Stimulated activated CD8-positive, alpha-beta memory T cell treated with anti-CD3 and anti-CD28 coated beads, Interleukin-4, amount 100 ng/mL, for 4 hours (primary cell): ENCODE results near the gene METTL14.
"Not testable (repeated sequence)": the region's sequence is repeated elsewhere in the genome, so short reads cannot be mapped to it uniquely, and the experiment has no call there.

Experiments used
- DNase-seq, 2 donors: peaks; one replicate each; pipeline ENCODE4 v3.0.0-alpha.2; 2020; ENCODE audit warnings: low read depth in 2 of 2, low spot score in 1 of 2

Gene METTL14

DNA sequence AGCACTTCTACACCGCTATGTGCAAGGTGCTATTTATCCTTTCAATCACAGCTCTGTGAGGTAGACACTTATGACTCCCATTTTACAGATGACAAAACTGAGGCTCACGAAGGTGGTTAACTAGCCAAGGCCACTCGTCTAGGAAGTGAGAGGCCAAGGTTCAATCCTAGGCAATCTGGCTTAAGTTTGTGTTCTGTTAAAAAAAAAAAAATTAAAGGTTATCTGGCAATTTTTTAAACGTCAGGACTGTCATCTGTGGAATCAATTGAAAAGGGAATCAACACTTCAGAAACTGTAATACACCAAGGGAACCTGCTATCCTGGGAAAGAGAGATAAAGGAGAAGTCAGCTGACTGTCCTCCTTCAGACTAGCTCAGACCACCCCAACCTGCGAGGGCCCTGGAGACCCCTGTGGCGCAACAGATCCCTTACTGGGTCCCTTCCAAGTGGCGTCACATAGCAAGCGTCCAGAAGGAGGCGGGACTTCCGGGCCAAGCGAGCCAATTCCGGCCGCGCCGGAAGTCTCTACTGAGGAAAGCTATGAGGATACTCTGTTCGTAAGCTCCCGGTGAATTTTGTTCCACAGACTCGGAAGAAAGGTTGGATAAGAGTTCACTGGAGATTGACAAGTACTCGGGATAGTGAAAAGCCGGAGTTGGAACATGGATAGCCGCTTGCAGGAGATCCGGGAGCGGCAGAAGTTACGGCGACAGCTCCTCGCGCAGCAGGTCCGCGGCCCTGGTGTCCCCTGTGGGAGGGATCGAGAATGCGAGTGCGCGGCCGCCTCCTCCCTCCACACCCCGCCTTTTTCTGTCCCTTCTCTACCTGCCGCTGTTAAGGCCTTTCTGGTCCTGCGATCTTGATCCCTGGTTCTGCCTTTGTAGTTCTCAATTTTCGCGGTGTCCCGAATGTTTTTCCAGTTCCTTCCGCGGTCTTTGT lies at the start of gene METTL14:
Gene METTL14, plus strand, starts transcription at position 520 of the 939 bp plus-strand sequence. Its CDS starts 143 bp downstream, at position 663.
- peak; percentile 70 to 72 for DNase-seq

DNA sequence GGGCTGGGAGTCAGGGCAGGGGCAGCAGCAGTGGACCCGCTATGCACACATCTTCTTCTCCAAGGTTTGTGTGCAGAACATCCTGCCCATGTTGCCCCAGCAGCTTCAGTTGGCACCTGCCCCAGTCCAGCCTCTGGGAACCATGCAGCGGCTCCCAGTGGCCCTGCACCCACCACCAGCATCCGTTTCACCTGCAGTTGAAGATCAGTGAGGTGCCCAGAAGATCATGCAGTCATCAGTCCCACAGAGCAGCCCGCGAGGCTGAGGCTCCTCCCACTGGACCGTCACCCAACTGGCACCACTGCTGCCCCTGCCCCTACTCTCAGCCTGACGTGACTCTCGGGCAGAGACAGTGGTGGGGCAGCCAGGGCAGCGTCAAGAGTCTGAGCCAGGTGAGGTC lies 49.1 kb upstream of the METTL14 start:
- not testable (repeated sequence) for DNase-seq

DNA sequence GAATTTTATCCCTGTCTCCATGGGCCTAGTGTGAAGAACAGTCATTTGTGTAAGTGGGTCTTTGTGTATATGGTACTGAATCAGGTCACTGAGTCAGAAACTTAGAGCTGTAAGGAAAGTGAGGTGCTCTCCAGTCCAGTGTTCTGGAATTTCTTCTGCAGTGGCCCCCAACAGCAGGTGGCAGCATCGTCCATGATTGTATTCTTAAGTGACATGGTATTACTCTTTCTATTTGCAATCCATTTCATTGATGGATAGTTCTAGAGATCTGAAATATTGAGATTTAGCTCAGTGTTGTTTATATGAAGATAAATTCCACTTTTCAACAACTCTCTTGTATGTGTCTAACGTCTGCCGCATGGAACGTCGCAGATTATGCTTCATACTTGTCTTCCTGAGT lies 20.5 kb upstream of the METTL14 start:
- DNase-seq = not testable (repeated sequence)

DNA sequence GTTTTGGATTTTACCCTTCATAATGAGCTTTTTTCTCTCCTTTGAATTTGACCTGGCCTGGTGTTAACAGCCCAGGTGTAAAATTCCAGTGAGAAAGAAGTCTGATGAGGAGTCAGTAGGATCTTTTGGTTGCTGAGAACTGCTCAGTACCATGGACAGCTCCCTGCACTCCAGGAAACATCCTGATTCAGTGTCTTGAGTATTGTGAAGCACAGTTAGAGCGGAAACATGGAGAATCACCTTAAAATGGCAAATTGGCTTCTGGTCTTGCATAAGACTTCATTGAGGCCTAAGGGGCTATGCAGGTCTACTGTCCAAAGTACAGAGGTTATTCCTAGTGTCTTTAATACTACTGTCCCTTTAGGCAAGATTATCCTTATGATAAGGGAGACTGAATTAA lies 16.0 kb upstream of the METTL14 start:
- DNase-seq = peak in 1 of 2 donors; percentile 7

DNA sequence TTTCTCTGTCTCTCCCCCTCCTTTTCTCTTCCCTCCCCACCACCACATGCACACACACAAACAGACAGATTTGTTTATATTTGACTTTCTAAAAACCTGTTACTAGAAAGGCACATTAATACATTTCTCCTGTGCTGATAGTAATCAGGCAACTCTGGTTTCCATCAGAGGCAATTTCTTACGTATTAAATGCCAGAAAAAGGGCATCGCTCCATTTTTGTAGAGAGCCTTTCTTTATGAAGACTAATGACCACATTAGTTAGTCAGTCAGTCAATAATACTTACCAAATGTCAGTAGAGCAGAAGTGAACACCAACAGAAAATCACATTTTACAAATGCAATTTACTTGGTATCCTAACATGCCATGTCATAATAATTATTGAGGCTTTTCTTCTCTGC lies 14.2 kb upstream of the METTL14 start:
- DNase-seq = not testable (repeated sequence)

DNA sequence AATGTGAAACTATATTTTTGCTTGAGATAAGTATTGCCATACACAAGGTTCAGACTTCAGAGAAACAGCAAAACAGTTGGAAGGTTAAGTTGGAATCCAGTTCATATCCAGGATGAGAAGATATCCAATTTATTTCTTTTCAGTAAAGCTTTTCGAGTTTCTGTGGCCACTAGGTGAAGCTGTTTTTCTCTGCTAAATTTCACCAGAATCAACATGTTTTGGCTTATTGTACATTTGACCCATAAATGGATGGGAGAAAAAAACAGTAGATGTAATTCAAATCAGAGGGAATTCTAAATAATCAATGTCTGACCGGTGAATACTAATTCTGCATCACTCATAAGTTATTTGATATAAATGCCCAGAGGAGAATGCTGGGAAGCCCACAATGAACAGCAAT lies 9.1 kb upstream of the METTL14 start:
- DNase-seq = no peak

DNA sequence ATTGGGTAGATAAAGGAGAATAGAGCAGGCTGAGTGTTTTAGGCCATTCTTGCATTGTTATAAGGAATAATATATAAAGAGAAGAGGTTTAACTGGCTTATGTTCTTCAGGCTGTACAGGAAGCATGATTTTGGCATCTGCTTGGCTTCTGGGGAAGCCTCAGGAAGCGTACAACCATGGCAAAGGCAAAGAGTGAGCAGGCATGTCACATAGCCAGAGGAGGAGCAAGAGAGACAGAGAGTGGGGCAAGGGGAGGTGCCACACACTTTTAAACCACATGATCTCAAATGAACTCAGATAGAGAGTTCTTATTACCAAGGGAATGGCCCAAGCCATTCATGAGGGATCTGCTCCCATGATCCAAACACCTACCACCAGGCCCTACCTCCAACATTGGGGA lies 4.4 kb upstream of the METTL14 start:
- no peak for DNase-seq

DNA sequence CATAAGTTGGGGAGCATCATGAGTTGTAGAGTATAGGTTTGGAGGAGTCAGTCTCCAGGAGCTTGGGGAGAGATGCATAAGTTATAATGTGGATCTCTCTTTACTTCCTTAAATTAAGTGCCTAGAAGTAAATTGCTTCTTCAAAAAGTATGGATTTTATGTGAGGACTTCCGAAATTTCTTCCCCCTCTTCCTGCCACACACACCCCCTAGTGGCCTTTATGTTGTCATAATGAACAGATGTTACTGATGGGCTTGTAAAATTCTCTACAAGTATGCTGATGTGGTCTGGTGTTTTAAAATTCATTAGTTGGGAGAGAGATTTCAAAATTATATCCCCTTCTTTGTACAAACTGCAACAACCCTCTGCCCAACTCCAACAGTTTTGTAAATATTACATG lies 2.3 kb upstream of the METTL14 start:
- no peak for DNase-seq

DNA sequence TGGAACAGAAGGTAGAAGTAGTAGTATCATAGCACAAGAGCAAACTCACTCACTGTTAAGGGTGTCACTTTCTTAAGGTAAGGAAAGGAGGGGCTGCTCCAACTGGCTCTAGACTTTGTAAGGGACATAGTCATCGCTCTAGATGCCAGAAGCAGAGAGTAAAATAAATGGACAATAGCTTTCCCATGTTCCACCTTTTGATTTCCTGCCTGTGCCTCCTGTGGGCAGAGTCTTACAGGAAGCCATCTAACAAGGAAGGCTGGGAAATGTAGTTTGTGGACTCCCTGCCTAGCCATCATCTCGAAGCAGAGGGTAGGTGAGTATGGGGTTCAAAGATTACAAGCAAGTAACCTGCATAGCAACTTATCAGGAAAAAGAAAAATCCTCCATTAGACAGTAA lies 1.7 kb upstream of the METTL14 start:
- no peak for DNase-seq

DNA sequence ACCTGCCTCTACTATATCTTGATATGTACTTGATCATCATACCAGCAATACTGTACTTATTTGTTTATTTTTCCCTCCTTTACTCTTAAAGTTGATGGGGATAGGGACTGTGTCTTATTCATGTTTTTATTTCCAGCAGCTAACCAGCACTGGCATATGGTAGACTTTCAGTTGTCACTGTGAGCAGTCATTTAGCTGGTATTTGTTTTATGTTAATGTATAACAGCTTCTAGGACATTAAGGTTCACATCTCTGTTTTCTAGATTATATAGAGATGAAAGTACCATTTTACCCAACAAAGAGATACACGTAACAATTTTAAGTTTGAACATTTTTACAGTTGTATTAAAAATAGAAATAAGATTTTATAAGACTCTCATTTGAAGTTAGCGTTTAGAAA lies 17.9 kb downstream of the METTL14 start:
- no peak for DNase-seq

DNA sequence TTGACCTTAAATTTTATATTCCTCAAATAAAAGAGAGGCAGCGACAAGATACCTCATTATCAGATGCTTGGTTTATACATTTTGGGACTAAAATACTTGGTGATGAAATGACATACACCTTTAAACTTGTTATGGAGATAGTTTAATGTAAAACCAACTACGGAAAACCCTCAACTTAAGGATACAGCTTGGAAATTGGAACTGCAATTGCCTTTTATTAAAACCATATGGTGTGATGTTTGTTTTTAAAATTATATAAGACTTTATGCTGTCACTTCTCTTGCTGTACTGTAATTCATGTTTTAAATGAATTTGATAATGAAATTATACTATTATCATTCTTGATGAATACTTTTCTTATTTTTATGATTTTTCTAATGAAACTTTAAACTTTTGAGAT lies 25.9 kb downstream of the METTL14 start:
- no peak for DNase-seq

DNA sequence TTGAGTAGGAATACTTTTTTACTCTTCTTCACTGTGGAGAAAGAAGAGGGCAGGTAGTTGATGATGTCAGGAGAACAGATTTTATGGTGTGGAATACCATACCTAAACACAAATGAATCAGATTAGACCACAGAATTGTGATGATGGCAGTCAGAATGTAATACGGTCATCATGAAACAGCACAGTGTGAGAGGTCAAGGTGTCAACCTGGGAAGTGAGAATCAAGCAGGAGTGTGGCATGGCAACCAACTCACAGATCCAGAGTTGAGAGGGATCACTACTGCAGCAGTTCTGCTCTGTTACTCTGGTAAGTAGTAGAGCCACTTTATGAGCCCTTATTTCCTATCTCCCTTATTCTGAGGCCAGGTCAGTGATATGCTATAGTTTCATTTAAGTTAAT lies 27.7 kb downstream of the METTL14 start:
- no peak for DNase-seq

DNA sequence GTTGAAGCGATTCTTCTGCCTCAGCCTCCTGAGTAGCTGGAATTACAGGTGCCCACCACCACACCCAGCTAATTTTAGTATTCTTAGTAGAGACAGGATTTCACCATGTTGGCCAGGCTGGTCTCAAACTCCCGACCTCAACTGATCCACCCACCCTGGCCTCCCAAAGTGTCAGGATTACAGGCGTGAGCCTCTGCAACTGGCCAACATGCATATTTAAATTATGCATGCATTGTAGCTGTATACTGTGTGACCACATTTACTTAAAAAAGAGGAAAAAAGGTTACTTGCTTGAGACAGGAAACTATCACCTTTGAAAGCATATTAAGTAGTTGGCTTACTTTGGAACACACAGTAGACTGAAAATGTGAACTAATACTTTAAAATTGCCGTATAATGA lies 29.5 kb downstream of the METTL14 start:
- DNase-seq = no peak

DNA sequence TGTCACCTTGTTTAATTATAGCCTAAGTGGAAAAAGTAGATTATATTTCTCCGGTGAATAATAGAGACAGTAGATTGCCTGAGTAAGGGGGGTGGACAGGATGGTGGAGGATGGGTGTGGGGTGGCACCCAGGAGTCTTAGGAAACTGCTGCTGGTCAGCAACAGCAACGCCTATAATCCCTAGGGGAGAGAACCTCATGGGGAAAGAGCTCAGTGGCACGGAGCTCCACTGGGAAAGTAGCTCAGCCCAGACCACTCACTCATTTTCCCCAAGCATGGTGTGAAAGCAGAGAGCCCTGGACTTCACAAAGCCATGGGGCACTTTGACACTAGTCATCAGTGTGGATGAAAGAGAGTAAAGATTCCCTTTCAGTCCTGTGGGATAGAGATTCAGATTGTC lies 31.1 kb downstream of the METTL14 start:
- no peak for DNase-seq

DNA sequence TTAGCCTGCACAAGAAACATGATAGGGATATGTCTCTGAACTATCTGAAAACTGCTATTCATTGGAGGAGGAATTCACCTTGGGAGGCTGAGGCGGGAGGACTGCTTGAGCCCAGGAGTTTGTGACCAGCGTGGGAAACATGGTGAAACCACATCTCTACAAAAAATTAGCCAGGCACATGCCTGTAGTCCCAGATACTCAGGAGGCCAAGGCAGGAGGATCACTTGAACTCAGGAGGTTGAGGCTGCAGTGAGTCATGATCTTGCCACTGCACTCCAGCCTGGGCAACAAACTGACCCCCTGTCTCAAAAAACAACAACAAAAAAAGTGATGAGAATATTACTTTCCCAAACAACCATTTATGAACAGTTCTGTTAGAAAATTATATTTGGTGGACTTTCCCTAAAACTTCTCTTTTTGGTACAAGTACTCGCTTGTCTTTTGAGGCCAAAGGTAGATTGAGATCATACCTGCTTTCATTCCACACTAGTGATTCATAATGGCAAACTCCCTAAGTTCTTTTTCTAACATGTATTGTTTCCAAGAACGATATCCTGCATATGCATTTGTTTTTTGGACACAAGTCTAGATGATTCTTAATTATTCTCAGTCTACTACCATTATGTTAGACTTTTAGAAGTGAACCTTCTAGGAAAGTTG lies 33.4 kb downstream of the METTL14 start:
- DNase-seq = no peak

DNA sequence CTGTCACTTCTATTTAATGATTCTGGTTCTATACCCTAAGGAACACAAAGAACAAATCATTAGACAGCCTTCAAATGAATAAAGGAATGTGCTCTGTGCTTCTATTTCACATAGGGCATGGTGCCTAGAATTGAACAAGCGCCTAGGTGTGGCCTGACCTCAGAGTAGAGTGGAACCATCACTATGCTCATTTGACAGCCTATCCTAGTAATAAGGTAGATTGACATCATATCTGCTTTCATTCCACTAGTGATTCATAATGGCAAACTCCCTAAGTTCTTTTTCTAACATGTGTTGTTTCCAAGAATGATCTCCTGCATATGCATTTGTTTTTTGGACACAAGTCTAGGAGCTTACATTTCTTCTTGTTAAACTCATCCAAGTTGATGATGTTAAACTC lies 36.6 kb downstream of the METTL14 start:
- DNase-seq = no peak

DNA sequence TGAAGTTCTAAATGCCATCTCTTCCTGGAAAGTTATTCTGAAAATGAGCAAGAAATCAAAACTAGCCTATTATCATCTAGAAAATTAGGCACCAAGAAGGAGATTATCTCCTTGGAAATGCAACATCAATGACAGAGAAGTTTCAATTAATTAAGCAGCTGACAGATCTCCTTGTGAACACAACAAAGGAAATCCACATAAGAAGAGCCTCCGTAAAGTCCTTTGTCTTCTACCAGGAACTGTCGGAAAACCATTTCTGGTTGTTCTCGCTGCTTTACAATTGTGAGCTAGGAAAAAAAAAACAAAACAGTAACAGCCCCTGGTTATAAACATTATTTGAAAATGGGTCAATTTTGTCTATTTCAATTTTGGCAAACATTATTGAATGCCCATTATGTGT lies 38.2 kb downstream of the METTL14 start:
- DNase-seq = no peak

DNA sequence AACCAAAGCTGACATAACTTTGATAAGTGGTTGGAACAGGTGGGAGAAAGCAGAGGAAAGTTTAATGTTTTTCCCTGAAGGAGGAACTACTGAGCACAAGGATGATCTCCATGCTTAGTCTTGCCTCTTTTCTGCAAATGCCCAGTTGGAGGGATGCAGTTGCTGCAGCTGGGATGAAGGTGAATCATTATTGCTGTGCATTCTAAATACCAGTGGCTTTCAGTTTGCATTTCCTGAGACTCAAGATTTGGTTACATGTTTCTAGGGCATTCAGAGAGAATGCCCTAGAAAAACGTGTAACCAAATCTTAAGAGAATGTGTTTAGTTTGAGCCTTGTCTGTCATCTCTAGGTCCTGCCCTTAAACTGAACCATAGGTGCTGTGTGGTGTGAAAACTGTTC lies 42.2 kb downstream of the METTL14 start:
- no peak for DNase-seq

DNA sequence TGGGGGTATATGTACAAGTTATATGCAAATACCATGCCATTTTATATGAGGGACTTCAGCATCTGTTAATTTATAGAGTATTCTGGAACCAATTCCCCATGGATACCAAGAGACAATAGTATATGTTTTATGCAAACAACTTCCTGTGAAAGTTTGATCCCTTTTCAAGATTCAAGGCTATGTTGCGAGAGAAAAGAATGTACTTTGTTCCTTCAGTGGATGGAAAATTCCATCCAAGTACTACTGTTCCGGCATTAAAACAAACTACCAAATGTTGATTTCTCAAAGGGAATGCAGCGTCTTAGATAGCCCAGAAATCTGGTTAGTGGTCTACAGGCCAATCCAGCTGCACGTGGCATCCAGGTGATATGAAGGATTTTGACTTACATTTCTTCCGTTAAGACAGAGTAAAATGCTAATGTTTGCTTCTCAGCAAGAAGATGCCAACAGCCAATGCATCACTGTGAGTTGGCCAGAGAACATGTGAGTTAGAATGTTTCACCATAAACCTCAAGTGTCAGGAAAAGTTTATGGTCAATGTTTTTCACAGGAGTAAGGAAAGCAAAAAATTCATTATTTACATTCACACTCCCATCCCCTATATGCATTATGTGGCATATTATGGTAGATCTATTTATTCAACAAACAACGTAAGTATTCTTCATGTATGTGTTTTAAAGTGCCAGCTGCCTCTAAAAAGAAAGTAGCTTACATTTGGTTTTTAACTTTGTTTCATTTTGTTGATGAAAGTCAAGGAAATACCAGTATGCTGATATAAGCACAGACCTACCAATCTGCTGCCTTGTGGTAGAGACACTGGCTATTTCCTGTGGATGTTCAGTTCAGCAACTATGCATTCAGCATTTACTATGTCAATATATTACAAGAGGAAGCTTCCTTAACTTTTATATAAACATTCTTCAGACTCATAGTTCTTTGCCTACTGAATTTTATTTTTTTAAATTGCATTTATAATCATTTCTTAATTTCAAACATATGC lies 44.4 kb downstream of the METTL14 start:
- DNase-seq = no peak

DNA sequence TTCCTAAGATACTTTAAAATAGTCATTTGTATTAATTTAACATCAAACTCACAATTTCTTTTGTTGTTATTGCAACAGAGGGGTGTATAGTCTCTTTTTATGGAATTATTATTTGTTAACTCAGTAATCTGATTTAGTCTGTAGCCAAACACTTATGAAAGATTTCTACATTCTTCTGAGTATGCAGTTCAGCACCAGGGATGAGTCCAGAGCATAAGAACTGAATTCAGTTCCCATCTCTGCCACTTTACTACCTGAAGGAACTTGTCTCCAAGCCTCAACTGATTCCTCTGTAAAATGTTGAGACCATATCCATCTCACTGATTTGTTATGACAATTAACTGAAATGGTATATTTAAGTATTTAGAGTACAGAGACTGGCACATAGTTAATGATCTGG lies 45.5 kb downstream of the METTL14 start:
- DNase-seq = no peak

DNA sequence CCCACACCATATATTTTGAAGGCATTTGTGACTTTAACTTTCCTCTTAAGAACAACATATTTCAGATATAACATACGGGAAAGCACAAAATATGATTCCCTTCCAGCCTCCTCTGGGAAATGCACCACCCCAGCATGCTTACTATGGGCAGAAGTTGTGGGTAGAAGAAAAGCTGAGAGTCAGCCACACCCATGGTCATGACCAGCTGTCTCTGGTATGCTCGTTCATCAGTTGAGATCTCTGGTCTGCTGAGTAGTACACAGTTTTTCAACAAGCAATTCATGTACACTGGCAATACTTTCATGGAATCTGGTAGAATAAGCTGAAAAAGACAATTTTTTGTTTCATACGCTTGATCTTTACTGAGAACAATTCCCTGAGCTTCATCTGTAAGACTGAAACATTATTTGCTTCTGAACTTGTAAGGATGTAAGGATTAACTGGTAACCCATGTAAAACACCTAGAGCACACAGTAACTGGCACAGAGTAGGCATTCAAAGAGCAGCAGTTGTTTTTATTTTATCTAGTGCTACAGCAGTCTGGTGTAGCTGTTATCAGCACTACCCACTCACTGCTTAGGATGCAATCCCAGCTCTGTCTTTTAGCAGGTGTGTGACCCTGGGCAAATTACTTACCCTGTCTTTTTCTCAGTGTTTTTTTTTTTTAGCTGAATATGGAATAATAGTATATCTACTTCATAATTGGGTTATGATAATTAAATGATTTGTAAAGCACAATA lies 47.6 kb downstream of the METTL14 start:
- DNase-seq = no peak
